DMS153 treated with DMSO at 0.1 percent for 48 hours (cell line): ENCODE data around the gene MAP1LC3B.

Source experiments
- DNase-seq: peaks from one replicate; lab custom pipeline; 2025; ENCODE audit not compliant: unreplicated experiment; lab: John Stamatoyannopoulos, UW

Gene MAP1LC3B

GRCh38 chr16:87425941-87426340 lies 33.8 kb downstream of the MAP1LC3B start:
- no peak for DNase-seq

GRCh38 chr16:87426423-87427215 lies 34.5 kb downstream of the MAP1LC3B start:
- no peak for DNase-seq

GRCh38 chr16:87431926-87432325 lies 39.8 kb downstream of the MAP1LC3B start:
- no peak for DNase-seq

GRCh38 chr16:87432330-87432915 lies 40.3 kb downstream of the MAP1LC3B start:
- DNase-seq: no peak

GRCh38 chr16:87434146-87434667 lies 42.1 kb downstream of the MAP1LC3B start:
- no peak for DNase-seq

GRCh38 chr16:87435372-87436224 lies 43.5 kb downstream of the MAP1LC3B start:
- DNase-seq: no peak

GRCh38 chr16:87436225-87437172 lies 44.4 kb downstream of the MAP1LC3B start:
- DNase-seq: no peak

- DNase-seq: no peak
Observed at GRCh38 chr16:87437327-87437726, 45.2 kb downstream of the MAP1LC3B start.

GRCh38 chr16:87437911-87438610 lies 45.9 kb downstream of the MAP1LC3B start:
- no peak for DNase-seq

- no peak for DNase-seq
Observed at GRCh38 chr16:87438611-87438985, 46.5 kb downstream of the MAP1LC3B start.

GRCh38 chr16:87439926-87440325 lies 47.8 kb downstream of the MAP1LC3B start:
- DNase-seq: no peak

GRCh38 chr16:87441886-87442580 lies 49.9 kb downstream of the MAP1LC3B start:
- no peak for DNase-seq

GRCh38 chr16:87442581-87442966 lies 50.4 kb downstream of the MAP1LC3B start:
- no peak for DNase-seq

GRCh38 chr16:87443016-87443415 lies 50.9 kb downstream of the MAP1LC3B start:
- no peak for DNase-seq

GRCh38 chr16:87443964-87444363 lies 51.8 kb downstream of the MAP1LC3B start:
- DNase-seq: no peak

- no peak for DNase-seq
Observed at GRCh38 chr16:87445486-87445885, 53.4 kb downstream of the MAP1LC3B start.

GRCh38 chr16:87446479-87446878 lies 54.3 kb downstream of the MAP1LC3B start:
- no peak for DNase-seq

GRCh38 chr16:87447323-87447722 lies 55.2 kb downstream of the MAP1LC3B start:
- no peak for DNase-seq

GRCh38 chr16:87448866-87449265 lies 56.7 kb downstream of the MAP1LC3B start:
- no peak for DNase-seq
